ENCODE measurements around the gene ULK4. TPM values are rescaled to one million over a fixed set of nuclear protein-coding genes. Genes with fewer than 3 reads are reported as not detected.

ULK4 gene
- total and polyA plus RNA-seq, 2 of the 4 experiments (the other 2 are of a cell fraction) = 2.7 to 5.0 TPM

DNA sequence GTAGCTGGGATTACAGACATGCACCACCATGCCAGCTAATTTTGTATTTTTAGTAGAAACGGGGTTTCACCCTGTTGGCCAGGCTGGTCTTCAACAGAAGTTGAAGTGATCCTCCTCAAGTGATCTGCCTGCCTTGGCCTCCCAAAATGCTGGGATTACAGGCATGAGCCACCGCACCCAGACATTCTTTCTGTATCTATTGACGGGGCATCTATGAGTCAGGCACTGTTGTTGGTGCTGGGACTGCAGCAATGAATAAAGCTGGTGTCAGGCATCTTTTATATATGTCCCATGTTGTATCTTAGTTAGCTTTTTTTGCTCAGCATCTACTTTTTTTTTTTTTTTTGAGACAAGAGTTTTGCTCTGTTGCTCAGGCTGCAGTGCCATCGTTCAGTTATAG is 47.6 kb upstream of the ULK4 start:
- no peak overlapping the region for H2BK15ac ChIP-seq (ENCODE audit: low read depth, low read length)
- ChIA-PET POLR2A (ENCODE audit: unreplicated experiment) (no interaction called here), CTCF (no interaction called here)
- H2AK5ac ChIP-seq (ENCODE audit: low read depth, low read length) = no peak overlapping the region
- H4K5ac ChIP-seq (ENCODE audit: low read depth, low read length) = no peak overlapping the region
- WGBS, 2 experiments (ENCODE audit: extremely low coverage in 2 of 2, insufficient read length in 1 of 2) = no CpG with 5 or more reads among the region's 4 CpGs
- H4K20me1 ChIP-seq (ENCODE audit: insufficient read depth, low read length) = no peaks in the 10 kb centered on the region
- peaks cover 3 to 6% of the 10 kb centered on the region in 2 experiments; a peak in 3 of 4 replicates for H3K79me1 ChIP-seq (ENCODE audit: low read depth in 1 of 2, low read length in 2 of 2)
- H3K36me3 ChIP-seq (ENCODE audit: control insufficient read depth, insufficient read depth, low read length) = no peaks in the 10 kb centered on the region
- in situ Hi-C loops (cut with MboI; ENCODE audit: low sequenced_read_pairs) (no loop called here), dilution Hi-C loops (cut with HindIII; ENCODE audit: low sequenced_read_pairs, unreplicated experiment) (no loop called here), intact Hi-C loops (cut with micrococcal nuclease) (no loop called here)
- TF ChIP-seq POLR2A (IDR thresholded peaks at IDR 0.05; ENCODE audit: low read depth, low read length) (no peak), MAFK (IDR thresholded peaks at IDR 0.05; ENCODE audit: low read depth, low read length) (no peak), CEBPB (IDR thresholded peaks at IDR 0.05; ENCODE audit: low read depth, low read length) (no peak), BHLHE40 (IDR thresholded peaks at IDR 0.05; ENCODE audit: low read depth, low read length) (no peak), MAZ (IDR thresholded peaks at IDR 0.05; ENCODE audit: borderline replicate concordance, low read depth, low read length) (no peak), RFX5 (IDR thresholded peaks at IDR 0.05; ENCODE audit: low read depth, low read length) (no peak), MXI1 (IDR thresholded peaks at IDR 0.05; ENCODE audit: borderline replicate concordance, low read depth, low read length) (no peak), RAD21 (IDR thresholded peaks at IDR 0.05; ENCODE audit: low read length) (no peak), FOS (IDR thresholded peaks at IDR 0.05; ENCODE audit: low read depth, low read length) (no peak), NFE2L2 (IDR thresholded peaks at IDR 0.05; ENCODE audit: low read depth, low read length) (no peak)
- TF ChIP-seq, protein P1, sequence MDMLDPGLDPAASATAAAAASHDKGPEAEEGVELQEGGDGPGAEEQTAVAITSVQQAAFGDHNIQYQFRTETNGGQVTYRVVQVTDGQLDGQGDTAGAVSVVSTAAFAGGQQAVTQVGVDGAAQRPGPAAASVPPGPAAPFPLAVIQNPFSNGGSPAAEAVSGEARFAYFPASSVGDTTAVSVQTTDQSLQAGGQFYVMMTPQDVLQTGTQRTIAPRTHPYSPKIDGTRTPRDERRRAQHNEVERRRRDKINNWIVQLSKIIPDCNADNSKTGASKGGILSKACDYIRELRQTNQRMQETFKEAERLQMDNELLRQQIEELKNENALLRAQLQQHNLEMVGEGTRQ (IDR thresholded peaks at IDR 0.05; ENCODE audit: low read depth, low read length) = no peak
- TF ChIP-seq, protein P2, sequence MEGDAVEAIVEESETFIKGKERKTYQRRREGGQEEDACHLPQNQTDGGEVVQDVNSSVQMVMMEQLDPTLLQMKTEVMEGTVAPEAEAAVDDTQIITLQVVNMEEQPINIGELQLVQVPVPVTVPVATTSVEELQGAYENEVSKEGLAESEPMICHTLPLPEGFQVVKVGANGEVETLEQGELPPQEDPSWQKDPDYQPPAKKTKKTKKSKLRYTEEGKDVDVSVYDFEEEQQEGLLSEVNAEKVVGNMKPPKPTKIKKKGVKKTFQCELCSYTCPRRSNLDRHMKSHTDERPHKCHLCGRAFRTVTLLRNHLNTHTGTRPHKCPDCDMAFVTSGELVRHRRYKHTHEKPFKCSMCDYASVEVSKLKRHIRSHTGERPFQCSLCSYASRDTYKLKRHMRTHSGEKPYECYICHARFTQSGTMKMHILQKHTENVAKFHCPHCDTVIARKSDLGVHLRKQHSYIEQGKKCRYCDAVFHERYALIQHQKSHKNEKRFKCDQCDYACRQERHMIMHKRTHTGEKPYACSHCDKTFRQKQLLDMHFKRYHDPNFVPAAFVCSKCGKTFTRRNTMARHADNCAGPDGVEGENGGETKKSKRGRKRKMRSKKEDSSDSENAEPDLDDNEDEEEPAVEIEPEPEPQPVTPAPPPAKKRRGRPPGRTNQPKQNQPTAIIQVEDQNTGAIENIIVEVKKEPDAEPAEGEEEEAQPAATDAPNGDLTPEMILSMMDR (conservative IDR thresholded peaks at IDR 0.05; ENCODE audit: low read depth, low read length) = no peak
- no peak overlapping the region for H2AFZ ChIP-seq (replicated peaks; ENCODE audit: low read length, poor library complexity)
- H4K91ac ChIP-seq (ENCODE audit: insufficient read depth, low read depth, low read length) = no peak overlapping the region
- H3K9me3 ChIP-seq (ENCODE audit: control insufficient read depth, insufficient read depth, low read length) = no peaks in the 10 kb centered on the region
- no peak overlapping the region for H3K14ac ChIP-seq (replicated peaks; ENCODE audit: low read depth, low read length)
- H3K18ac ChIP-seq (ENCODE audit: low read depth, low read length) = no peak overlapping the region
- H3K4ac ChIP-seq (ENCODE audit: low read depth, low read length) = no peak overlapping the region
- no peak overlapping the region for H2AK9ac ChIP-seq (replicated peaks; ENCODE audit: low read depth, low read length, poor library complexity)
- H2BK5ac ChIP-seq (ENCODE audit: low read depth, low read length, poor library complexity, severe bottlenecking) = no peak overlapping the region
- ATAC-seq (ENCODE audit: low read depth) (no peak), DNase-seq (no peak)
- no peak overlapping the region for H2BK20ac ChIP-seq (ENCODE audit: low read depth, low read length)
- no TSS peak for BruUV-seq (replicated peaks)
- no peak overlapping the region for H4K8ac ChIP-seq (ENCODE audit: low read depth in 2 of 2, low read length in 2 of 2)
- H3K9me1 ChIP-seq (ENCODE audit: insufficient read depth, low read length) = no peaks in the 10 kb centered on the region; the same call in 1 of the 2 replicates
- H3K27me3 ChIP-seq (ENCODE audit: control insufficient read depth, insufficient read depth, low read length) = no peaks in the 10 kb centered on the region
- no peak overlapping the region for H3K4me3 ChIP-seq (ENCODE audit: insufficient read depth, low read depth, low read length)
- peaks cover 3% of the 10 kb centered on the region; the same call in 1 of the 2 replicates for H3K4me1 ChIP-seq (ENCODE audit: control insufficient read depth, insufficient read depth, low read length)
- H3K23ac ChIP-seq (ENCODE audit: low read depth, low read length) = no peak overlapping the region
- no peak overlapping the region for H3K9ac ChIP-seq (ENCODE audit: low read depth, low read length)
- no peak overlapping the region for H3K27ac ChIP-seq (ENCODE audit: insufficient read depth, low read length)
- no peak overlapping the region for H2BK120ac ChIP-seq (ENCODE audit: low read depth, low read length)
- no peak overlapping the region for H3K4me2 ChIP-seq (ENCODE audit: low read depth, low read length)
- no peak overlapping the region for H3K56ac ChIP-seq (ENCODE audit: extremely low read depth, insufficient read depth, low read length)
